ENCODE results near the gene GOSR1. TPM values are rescaled to one million over a fixed set of nuclear protein-coding genes. Genes with fewer than 3 reads are reported as not detected.

The GOSR1 gene
- polyA plus RNA-seq, 1 of the 3 experiments (the other 2 are of a cell fraction): 13.7 TPM

- Histone ChIP-seq H3K4me3 (ENCODE audit: low read depth in 2 of 2, low read length in 1 of 2) (no peak overlapping the region), H3K9me2 (no peaks in the 10 kb centered on the region), H4K20me1 (ENCODE audit: insufficient read depth) (no peaks in the 10 kb centered on the region), H3K4me1 (ENCODE audit: control insufficient read depth in 1 of 2, insufficient read depth in 2 of 2, low read depth in 1 of 2, low read length in 1 of 2) (no peaks in the 10 kb centered on the region), H3K36me3 (replicated peaks in 1 of 2; ENCODE audit: control insufficient read depth in 1 of 2, insufficient read depth in 2 of 2, low read length in 1 of 2) (peaks cover 52% of the 10 kb centered on the region in 2 experiments), H3K27ac (ENCODE audit: low read depth in 2 of 2, low read length in 1 of 2) (no peak overlapping the region), H3K9me3 (no peaks in the 10 kb centered on the region), H3K4me2 (no peak overlapping the region), H2AFZ (ENCODE audit: low read depth) (no peak overlapping the region), H3K79me2 (ENCODE audit: insufficient read depth) (peaks cover 7% of the 10 kb centered on the region; the same call in 1 of the 2 replicates), H3K9ac (no peak overlapping the region), H3F3A (replicated peaks; ENCODE audit: insufficient read depth) (peaks cover 9% of the 10 kb centered on the region), H3K27me3 (ENCODE audit: insufficient read depth) (no peaks in the 10 kb centered on the region)
- ChIA-PET CTCF (interaction anchor here (1.2 kb wide), 1 partner anchor 29 kb away, joined by 3 read pairs; no protein-coding TSS in a partner anchor), POLR2A (no interaction called here)
- 90% methylated on average over 1 of the region's 1 CpG for WGBS (ENCODE audit: low lambda C conversion rate)
- TF ChIP-seq GATA2 (CRISPR knock-in tag; IDR thresholded peaks at IDR 0.05): no peak
- TF ChIP-seq TEAD4 (IDR thresholded peaks at IDR 0.05; ENCODE audit: borderline replicate concordance, insufficient read depth): no peak
- no peak for TF ChIP-seq EP300 (IDR thresholded peaks at IDR 0.05; ENCODE audit: borderline replicate concordance in 1 of 2, low read depth in 1 of 2, low read length in 1 of 2)
- TF ChIP-seq FOXJ3 (CRISPR knock-in tag; IDR thresholded peaks at IDR 0.05): no peak
- no peak for TF ChIP-seq EZH2phosphoT487 (IDR thresholded peaks at IDR 0.05; ENCODE audit: borderline replicate concordance, low read depth)
- no peak for TF ChIP-seq RXRA (IDR thresholded peaks at IDR 0.05; ENCODE audit: borderline replicate concordance, low read depth)
- no peak for TF ChIP-seq YY1 (IDR thresholded peaks at IDR 0.05; ENCODE audit: low read depth)
- TF ChIP-seq RFX5 (IDR thresholded peaks at IDR 0.05; ENCODE audit: low read length): no peak
- TF ChIP-seq NFIC (IDR thresholded peaks at IDR 0.05; ENCODE audit: borderline replicate concordance): no peak
- no peak for TF ChIP-seq GABPA (IDR thresholded peaks at IDR 0.05; ENCODE audit: low read depth)
- no peak for TF ChIP-seq RCOR1 (IDR thresholded peaks at IDR 0.05; ENCODE audit: low read length)
- no peak for TF ChIP-seq ELF1 (IDR thresholded peaks at IDR 0.05)
- TF ChIP-seq SMC3 (IDR thresholded peaks at IDR 0.05; ENCODE audit: low read depth, low read length): no peak
- TF ChIP-seq IRF3 (IDR thresholded peaks at IDR 0.05; ENCODE audit: low read depth, low read length): no peak
- DNase-seq: no peak
Observed at GRCh38 chr17:30506481-30506880, 29.3 kb downstream of the GOSR1 start.

DNA sequence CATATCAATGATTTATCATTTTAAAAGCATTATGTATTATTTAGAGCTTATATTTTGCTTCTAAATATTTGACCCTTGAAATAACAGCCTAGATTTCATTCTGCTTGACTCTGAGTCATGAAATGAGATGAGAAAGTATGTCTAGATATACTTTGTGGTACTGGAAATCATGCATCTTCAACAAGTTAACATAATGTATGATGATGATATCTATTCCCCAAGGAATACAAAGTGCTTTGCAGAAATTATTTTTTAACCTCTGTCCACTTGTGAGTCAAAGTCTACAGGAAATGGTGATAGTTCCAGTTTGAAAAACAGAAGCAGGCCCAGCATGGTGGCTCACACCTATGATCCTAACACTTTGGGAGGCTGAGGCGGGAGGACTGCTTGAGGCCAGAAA is 36.1 kb downstream of the GOSR1 start:
- 100% methylated on average over 1 of the region's 1 CpG for WGBS (ENCODE audit: low lambda C conversion rate)

More for the DNA sequence above, 36.1 kb downstream of the GOSR1 start:
- Histone ChIP-seq H4K20me1 (ENCODE audit: insufficient read depth) (no peaks in the 10 kb centered on the region), H3K27me3 (ENCODE audit: insufficient read depth) (no peaks in the 10 kb centered on the region), H3K9me2 (no peaks in the 10 kb centered on the region), H3K9ac (no peak overlapping the region), H3K4me2 (no peak overlapping the region), H3K9me3 (no peaks in the 10 kb centered on the region), H3K4me1 (ENCODE audit: control insufficient read depth in 1 of 2, insufficient read depth in 2 of 2, low read depth in 1 of 2, low read length in 1 of 2) (peaks cover 3 to 7% of the 10 kb centered on the region in 2 experiments; a peak in 1 of 4 replicates), H2AFZ (ENCODE audit: low read depth) (no peak overlapping the region), H3F3A (replicated peaks; ENCODE audit: insufficient read depth) (peaks cover 19% of the 10 kb centered on the region), H3K4me3 (ENCODE audit: low read depth in 2 of 2, low read length in 1 of 2) (no peak overlapping the region), H3K79me2 (ENCODE audit: insufficient read depth) (peaks cover 18% of the 10 kb centered on the region), H3K36me3 (replicated peaks in 1 of 2; ENCODE audit: control insufficient read depth in 1 of 2, insufficient read depth in 2 of 2, low read length in 1 of 2) (peaks cover 50 to 51% of the 10 kb centered on the region in 2 experiments), H3K27ac (ENCODE audit: low read depth in 2 of 2, low read length in 1 of 2) (peak overlapping the region in 1 of 2 experiments; percentile 48; a peak in 1 of 4 replicates)
- TF ChIP-seq MAX (IDR thresholded peaks at IDR 0.05; ENCODE audit: low read depth) (no peak), PBX3 (IDR thresholded peaks at IDR 0.05) (no peak), TCF12 (IDR thresholded peaks at IDR 0.05) (no peak)
- CTCF ChIA-PET: no interaction called here
- no peak for DNase-seq
- POLR2A ChIA-PET: no interaction called here
